Duodenal mucosa (tissue), 2 donors: ENCODE data around the gene ZDHHC4.

ENCODE experiments used
- H3K27ac ChIP-seq: one replicate; pipeline ENCODE4 v1.7.0; 2013; ENCODE audit warnings: low read depth, low read length
- H3K27me3 ChIP-seq, 2 donors: one replicate each; pipeline ENCODE4 v1.7.0; 2013; ENCODE audit warnings: low read length in 2 of 2, control low read depth in 1 of 2; ENCODE audit not compliant: insufficient read depth in 2 of 2, control insufficient read depth in 1 of 2
- H3K36me3 ChIP-seq, 2 donors: one replicate each; pipeline ENCODE4 v1.7.0; 2013; ENCODE audit warnings: low read length in 2 of 2, control low read depth in 1 of 2; ENCODE audit not compliant: insufficient read depth in 2 of 2, control insufficient read depth in 1 of 2
- H3K4me1 ChIP-seq, 2 donors: one replicate each; pipeline ENCODE4 v1.7.0; 2013; ENCODE audit warnings: low read length in 2 of 2, control low read depth in 1 of 2; ENCODE audit not compliant: insufficient read depth in 2 of 2, control insufficient read depth in 1 of 2
- H3K4me3 ChIP-seq, 2 donors: one replicate each; pipeline ENCODE4 v1.7.0; 2013; ENCODE audit warnings: low read length in 2 of 2, low read depth in 1 of 2
- H3K9ac ChIP-seq, 2 donors: one replicate each; pipeline ENCODE4 v1.7.0; 2013; ENCODE audit warnings: low read length in 2 of 2, low read depth in 1 of 2
- H3K9me3 ChIP-seq, 2 donors: one replicate each; pipeline ENCODE4 v1.7.0; 2013; ENCODE audit warnings: low read length in 2 of 2, control low read depth in 1 of 2; ENCODE audit not compliant: control insufficient read depth in 1 of 2

ZDHHC4 gene

GRCh38 chr7:6618621-6619020 is 41.4 kb downstream of the ZDHHC4 start:
- H3K27me3 ChIP-seq, result peaks cover 12 to 15% of the 10 kb centered on the region in 2 donors
- H3K9ac ChIP-seq, result no peak overlapping the region
- no peak overlapping the region for H3K4me3 ChIP-seq
- peaks cover 0 to 8% of the 10 kb centered on the region in 2 donors for H3K36me3 ChIP-seq
- H3K27ac ChIP-seq, result no peak overlapping the region
- H3K4me1 ChIP-seq, result peaks cover 12 to 20% of the 10 kb centered on the region in 2 donors
- H3K9me3 ChIP-seq, result no peaks in the 10 kb centered on the region

GRCh38 chr7:6619961-6620360 is 42.7 kb downstream of the ZDHHC4 start:
- Histone ChIP-seq H3K4me1 (peaks cover 12 to 17% of the 10 kb centered on the region in 2 donors), H3K9ac (no peak overlapping the region), H3K27me3 (peaks cover 7 to 12% of the 10 kb centered on the region in 2 donors), H3K9me3 (no peaks in the 10 kb centered on the region), H3K36me3 (peaks cover 0 to 8% of the 10 kb centered on the region in 2 donors), H3K4me3 (no peak overlapping the region), H3K27ac (no peak overlapping the region)

GRCh38 chr7:6621195-6622133 is 44.2 kb downstream of the ZDHHC4 start:
- Histone ChIP-seq H3K27me3 (peaks cover 3 to 9% of the 10 kb centered on the region in 2 donors), H3K9me3 (no peaks in the 10 kb centered on the region), H3K4me1 (peaks cover 8 to 12% of the 10 kb centered on the region in 2 donors), H3K27ac (no peak overlapping the region), H3K4me3 (peak overlapping the region in 1 of 2 donors; percentile 52), H3K9ac (no peak overlapping the region), H3K36me3 (peaks cover 0 to 8% of the 10 kb centered on the region in 2 donors)

DNA sequence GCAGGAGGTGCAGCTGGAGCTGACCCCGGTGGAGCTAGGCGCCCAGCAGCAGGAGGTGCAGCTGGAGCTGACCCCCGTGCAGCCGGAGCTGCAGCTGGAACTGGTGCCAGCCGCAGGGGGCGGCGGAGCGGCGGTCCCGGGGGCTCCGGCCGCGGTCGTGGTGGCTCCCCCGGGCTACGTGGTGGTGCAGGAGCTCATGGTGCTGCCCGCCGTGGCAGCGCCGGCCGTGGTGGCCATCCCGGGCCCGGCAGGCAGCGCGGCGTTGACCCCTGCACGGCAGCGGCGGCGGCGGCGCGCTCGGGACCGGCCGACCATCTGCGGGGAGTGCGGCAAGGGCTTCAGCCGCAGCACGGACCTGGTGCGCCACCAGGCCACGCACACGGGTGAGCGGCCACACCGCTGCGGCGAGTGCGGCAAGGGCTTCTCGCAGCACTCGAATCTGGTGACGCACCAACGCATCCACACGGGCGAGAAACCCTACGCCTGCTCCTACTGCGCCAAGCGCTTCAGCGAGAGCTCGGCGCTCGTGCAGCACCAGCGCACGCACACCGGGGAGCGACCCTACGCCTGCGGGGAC is 45.0 kb downstream of the ZDHHC4 start:
- H3K27ac ChIP-seq, result no peak overlapping the region
- no peak overlapping the region for H3K9ac ChIP-seq
- peaks cover 0 to 5% of the 10 kb centered on the region in 2 donors for H3K27me3 ChIP-seq
- H3K4me3 ChIP-seq, result no peak overlapping the region
- no peaks in the 10 kb centered on the region for H3K9me3 ChIP-seq
- peaks cover 0 to 8% of the 10 kb centered on the region in 2 donors for H3K36me3 ChIP-seq
- H3K4me1 ChIP-seq, result peaks cover 8 to 12% of the 10 kb centered on the region in 2 donors

- Histone ChIP-seq H3K4me1 (peaks cover 8 to 12% of the 10 kb centered on the region in 2 donors), H3K9me3 (no peaks in the 10 kb centered on the region), H3K27ac (no peak overlapping the region), H3K9ac (no peak overlapping the region), H3K4me3 (no peak overlapping the region), H3K36me3 (peaks cover 0 to 8% of the 10 kb centered on the region in 2 donors), H3K27me3 (no peaks in the 10 kb centered on the region)
Measured at GRCh38 chr7:6623589-6624245, 46.5 kb downstream of the ZDHHC4 start.

GRCh38 chr7:6624246-6624611 is 47.0 kb downstream of the ZDHHC4 start:
- peaks cover 8 to 12% of the 10 kb centered on the region in 2 donors for H3K4me1 ChIP-seq
- peaks cover 0 to 8% of the 10 kb centered on the region in 2 donors for H3K36me3 ChIP-seq
- no peaks in the 10 kb centered on the region for H3K9me3 ChIP-seq
- no peak overlapping the region for H3K4me3 ChIP-seq
- no peak overlapping the region for H3K27ac ChIP-seq
- H3K27me3 ChIP-seq, result no peaks in the 10 kb centered on the region
- no peak overlapping the region for H3K9ac ChIP-seq

GRCh38 chr7:6628045-6628444 is 50.8 kb downstream of the ZDHHC4 start:
- peaks cover 3 to 8% of the 10 kb centered on the region in 2 donors for H3K4me1 ChIP-seq
- no peaks in the 10 kb centered on the region for H3K36me3 ChIP-seq
- no peaks in the 10 kb centered on the region for H3K27me3 ChIP-seq
- no peaks in the 10 kb centered on the region for H3K9me3 ChIP-seq
- no peak overlapping the region for H3K27ac ChIP-seq
- H3K4me3 ChIP-seq, result no peak overlapping the region
- no peak overlapping the region for H3K9ac ChIP-seq

DNA sequence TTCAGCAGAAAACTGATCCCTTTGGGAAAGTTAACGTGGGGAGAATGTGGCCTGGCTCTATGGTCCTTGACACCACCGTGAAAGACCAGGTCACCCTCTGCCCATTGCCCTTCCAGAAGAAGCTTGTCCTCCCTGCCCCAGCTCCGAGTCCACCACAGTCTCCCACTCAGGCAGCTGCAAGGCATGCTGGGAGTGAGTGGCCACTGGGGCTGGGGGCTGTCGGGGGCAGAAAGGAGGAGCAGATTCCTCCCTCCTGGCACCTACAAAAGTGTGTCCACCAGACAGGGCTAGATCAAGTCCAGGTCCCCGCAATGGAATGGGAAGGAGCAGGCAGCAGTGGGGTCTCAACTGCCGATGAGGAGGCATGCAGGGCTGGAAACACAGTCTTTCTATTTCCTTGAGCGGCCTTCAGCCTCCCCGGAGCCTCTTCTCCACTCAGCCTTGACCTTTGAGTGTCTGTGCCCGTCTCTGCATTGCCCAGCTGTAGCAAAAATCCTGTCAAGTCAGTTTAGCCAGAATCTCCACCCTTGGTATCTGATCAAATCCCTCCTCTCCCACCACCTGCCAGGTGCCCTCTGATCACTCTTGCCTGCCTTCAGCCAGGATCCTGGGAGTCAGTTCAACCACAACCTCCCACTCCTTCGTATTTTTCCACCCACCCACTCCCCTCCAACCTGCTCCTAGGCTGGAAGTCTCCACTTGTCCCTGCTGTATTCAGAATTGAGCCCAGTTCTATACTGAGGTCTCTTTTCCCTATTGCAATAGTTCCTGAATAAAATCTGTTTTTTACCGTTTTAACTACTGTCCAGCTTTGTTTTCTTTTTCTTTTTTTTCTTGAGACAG is 53.0 kb downstream of the ZDHHC4 start:
- Histone ChIP-seq H3K36me3 (no peaks in the 10 kb centered on the region), H3K9me3 (no peaks in the 10 kb centered on the region), H3K27me3 (no peaks in the 10 kb centered on the region), H3K4me1 (peaks cover 0 to 8% of the 10 kb centered on the region in 2 donors), H3K27ac (no peak overlapping the region), H3K9ac (no peak overlapping the region), H3K4me3 (no peak overlapping the region)

GRCh38 chr7:6631605-6632004 is 54.4 kb downstream of the ZDHHC4 start:
- Histone ChIP-seq H3K4me3 (no peak overlapping the region), H3K36me3 (no peaks in the 10 kb centered on the region), H3K9me3 (no peaks in the 10 kb centered on the region), H3K4me1 (peaks cover 0 to 12% of the 10 kb centered on the region in 2 donors), H3K27me3 (no peaks in the 10 kb centered on the region), H3K27ac (no peak overlapping the region), H3K9ac (no peak overlapping the region)
